ENCODE measurements around the gene CHIT1. TPM values are rescaled to one million over a fixed set of nuclear protein-coding genes. Genes with fewer than 3 reads are reported as not detected.

Gene CHIT1
- polyA plus RNA-seq, 1 donor from 2014 or later = not detected

- TF ChIP-seq EP300 (conservative IDR thresholded peaks at IDR 0.05; ENCODE audit: poor library complexity, severe bottlenecking) (no peak), MXI1 (conservative IDR thresholded peaks at IDR 0.05; ENCODE audit: poor library complexity, severe bottlenecking) (no peak), CTCF (IDR thresholded peaks at IDR 0.05; ENCODE audit: poor library complexity, severe bottlenecking) (no peak), REST (IDR thresholded peaks at IDR 0.05; ENCODE audit: borderline replicate concordance) (no peak), RAD21 (conservative IDR thresholded peaks at IDR 0.05) (no peak), POLR2AphosphoS5 (IDR thresholded peaks at IDR 0.05) (no peak), SMC3 (conservative IDR thresholded peaks at IDR 0.05; ENCODE audit: poor library complexity) (no peak), EZH2 (IDR thresholded peaks at IDR 0.05; ENCODE audit: borderline replicate concordance, insufficient read depth, low read length, poor library complexity, severe bottlenecking) (no peak), TAF1 (IDR thresholded peaks at IDR 0.05; ENCODE audit: low read depth) (no peak)
- no peak overlapping the region for H3K4me2 ChIP-seq (ENCODE audit: low read length)
Measured at GRCh38 chr1:203176273-203177035, 53.0 kb downstream of the CHIT1 start.

GRCh38 chr1:203175827-203176241, 53.6 kb downstream of the CHIT1 start:
- Histone ChIP-seq H3F3A (ENCODE audit: insufficient read depth, low read length, poor library complexity, severe bottlenecking) (no peaks in the 10 kb centered on the region), H3K4me3 (ENCODE audit: low read length) (no peak overlapping the region), H3K27ac (ENCODE audit: low read length) (no peak overlapping the region), H3K79me2 (replicated peaks; ENCODE audit: insufficient read depth, low read length) (no peaks in the 10 kb centered on the region), H2AFZ (ENCODE audit: low read depth, low read length) (no peak overlapping the region), H3K36me3 (ENCODE audit: insufficient read depth, low read length) (no peaks in the 10 kb centered on the region), H3K9me3 (ENCODE audit: low read length) (no peaks in the 10 kb centered on the region), H4K20me1 (ENCODE audit: insufficient read depth) (no peaks in the 10 kb centered on the region), H3K9ac (ENCODE audit: low read length) (no peak overlapping the region), H3K27me3 (ENCODE audit: insufficient read depth, low read depth, low read length) (no peaks in the 10 kb centered on the region), H3K4me2 (ENCODE audit: low read length) (no peak overlapping the region), H3K9me2 (ENCODE audit: insufficient read depth, low read length) (no peaks in the 10 kb centered on the region)
- TF ChIP-seq POLR2AphosphoS5 (IDR thresholded peaks at IDR 0.05) (no peak), MXI1 (conservative IDR thresholded peaks at IDR 0.05; ENCODE audit: poor library complexity, severe bottlenecking) (no peak), EZH2 (IDR thresholded peaks at IDR 0.05; ENCODE audit: borderline replicate concordance, insufficient read depth, low read length, poor library complexity, severe bottlenecking) (no peak), RAD21 (conservative IDR thresholded peaks at IDR 0.05) (no peak), EP300 (conservative IDR thresholded peaks at IDR 0.05; ENCODE audit: poor library complexity, severe bottlenecking) (no peak), REST (IDR thresholded peaks at IDR 0.05; ENCODE audit: borderline replicate concordance) (no peak), SMC3 (conservative IDR thresholded peaks at IDR 0.05; ENCODE audit: poor library complexity) (no peak), CTCF (IDR thresholded peaks at IDR 0.05; ENCODE audit: poor library complexity, severe bottlenecking) (no peak), TAF1 (IDR thresholded peaks at IDR 0.05; ENCODE audit: low read depth) (no peak)

More at GRCh38 chr1:203176273-203177035, 53.0 kb downstream of the CHIT1 start:
- no peak overlapping the region for H3K9ac ChIP-seq (ENCODE audit: low read length)
- no peak overlapping the region for H2AFZ ChIP-seq (ENCODE audit: low read depth, low read length)
- no peaks in the 10 kb centered on the region for H4K20me1 ChIP-seq (ENCODE audit: insufficient read depth)
- H3K36me3 ChIP-seq (ENCODE audit: insufficient read depth, low read length) = no peaks in the 10 kb centered on the region
- no peak overlapping the region for H3K4me3 ChIP-seq (ENCODE audit: low read length)
- no peaks in the 10 kb centered on the region for H3K27me3 ChIP-seq (ENCODE audit: insufficient read depth, low read depth, low read length)
- no peaks in the 10 kb centered on the region for H3K9me2 ChIP-seq (ENCODE audit: insufficient read depth, low read length)
- H3F3A ChIP-seq (ENCODE audit: insufficient read depth, low read length, poor library complexity, severe bottlenecking) = no peaks in the 10 kb centered on the region
- no peaks in the 10 kb centered on the region for H3K79me2 ChIP-seq (replicated peaks; ENCODE audit: insufficient read depth, low read length)
- H3K27ac ChIP-seq (ENCODE audit: low read length) = no peak overlapping the region
- no peaks in the 10 kb centered on the region for H3K9me3 ChIP-seq (ENCODE audit: low read length)
